ENCODE measurements around the gene SIK1. TPM values are rescaled to one million over a fixed set of nuclear protein-coding genes. Genes with fewer than 3 reads are reported as not detected.
"Not testable (repeated sequence)": the region's sequence is repeated elsewhere in the genome, so short reads cannot be mapped to it uniquely, and the experiment has no call there.

The SIK1 gene
- total and polyA plus RNA-seq, 7 donors = 1.7 to 85.1 (median 17.2) TPM

DNA sequence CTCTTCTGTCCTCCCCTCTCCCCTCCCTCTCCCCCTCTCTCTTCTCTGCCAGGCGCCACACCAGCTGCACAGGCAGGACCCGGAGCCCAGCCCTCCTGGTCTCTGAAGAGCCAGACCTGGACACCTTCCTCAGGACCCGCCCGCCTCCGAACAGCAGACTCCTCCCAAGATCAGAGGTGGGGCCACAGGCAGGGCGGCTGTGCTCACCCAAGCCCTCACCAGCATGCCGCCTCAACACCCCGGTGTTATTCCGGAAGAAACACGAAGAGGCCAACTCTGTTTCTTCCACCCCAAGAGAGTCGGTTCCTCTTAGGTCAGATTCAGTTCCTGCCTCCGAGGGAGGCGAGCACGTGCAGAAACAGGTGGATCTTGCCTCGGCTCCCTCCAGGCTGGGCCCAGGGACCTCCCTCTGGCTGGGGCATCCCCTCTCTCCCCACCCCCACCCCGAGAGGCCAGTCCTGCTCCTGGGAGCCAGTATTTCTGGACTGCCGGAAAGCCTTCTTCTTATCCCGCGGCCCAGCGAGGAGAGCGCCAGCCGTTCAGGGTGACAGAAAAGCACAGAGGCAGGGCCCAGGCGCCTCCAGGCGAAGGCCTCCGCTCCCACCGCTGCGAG lies 16.4 kb downstream of the SIK1 start:
- H3K27me3 ChIP-seq (ENCODE audit: insufficient read depth in 3 of 3, low read length in 2 of 3); intact Hi-C loops (cut with DNase I); ATAC-seq; H3K4me1 ChIP-seq; H3K27ac ChIP-seq; H3K4me3 ChIP-seq; DNase-seq; H3K9me3 ChIP-seq; H3K36me3 ChIP-seq (ENCODE audit: insufficient read depth in 1 of 2, low read depth in 1 of 2): not testable (repeated sequence)
- 90 to 100% methylated on average over 1 to 2 of the region's 27 CpGs; no CpG with 5 or more reads in 1 of the 3 donors for WGBS, 3 donors

DNA sequence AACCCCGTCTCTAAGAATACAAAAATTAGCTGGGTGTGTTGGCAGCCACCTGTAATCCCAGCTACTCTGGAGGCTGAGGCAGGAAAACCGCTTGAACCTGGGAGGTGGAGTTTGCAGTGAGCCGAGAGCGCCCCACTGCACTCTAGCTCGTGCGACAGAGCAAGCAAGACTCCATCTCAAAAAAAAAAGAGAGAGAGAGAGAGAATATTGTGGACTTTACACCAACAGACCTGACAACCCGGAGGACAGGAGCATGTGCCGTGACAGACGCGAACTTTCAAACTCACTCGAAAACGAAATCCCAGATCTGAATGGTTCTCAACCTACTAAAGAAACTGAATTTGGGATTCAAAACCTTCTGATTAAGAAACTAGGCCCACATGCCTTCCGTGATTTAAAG lies 19.8 kb downstream of the SIK1 start:
- ATAC-seq; H3K36me3 ChIP-seq (ENCODE audit: insufficient read depth in 1 of 2, low read depth in 1 of 2); intact Hi-C loops (cut with DNase I); H3K9me3 ChIP-seq; H3K27me3 ChIP-seq (ENCODE audit: insufficient read depth in 3 of 3, low read length in 2 of 3); DNase-seq; H3K27ac ChIP-seq; H3K4me3 ChIP-seq; H3K4me1 ChIP-seq: not testable (repeated sequence)
- no CpG with 5 or more reads among the region's 13 CpGs for WGBS, 3 donors

DNA sequence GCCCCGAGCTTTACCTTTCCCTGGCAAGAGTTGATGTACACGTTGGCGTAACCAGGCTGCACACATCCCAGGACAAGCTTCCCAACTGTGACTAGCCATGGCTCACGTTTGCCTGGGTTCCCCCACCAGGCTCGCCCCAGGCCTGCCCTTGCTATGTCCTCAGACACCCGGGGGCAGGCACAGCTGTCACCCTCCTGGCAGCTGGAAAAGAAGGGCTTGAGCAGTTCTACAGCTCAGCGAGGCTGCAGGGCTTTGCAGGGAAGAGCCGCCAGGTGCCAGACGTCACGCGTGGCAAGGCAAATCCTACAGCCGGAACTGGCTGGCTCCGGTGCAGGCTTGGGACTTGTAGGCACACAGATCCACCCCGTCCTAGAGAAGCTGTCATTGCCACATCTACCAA lies 22.5 kb downstream of the SIK1 start:
- H3K9me3 ChIP-seq; H3K27me3 ChIP-seq (ENCODE audit: insufficient read depth in 3 of 3, low read length in 2 of 3); DNase-seq; intact Hi-C loops (cut with DNase I); H3K4me1 ChIP-seq; H3K27ac ChIP-seq; H3K4me3 ChIP-seq; H3K36me3 ChIP-seq (ENCODE audit: insufficient read depth in 1 of 2, low read depth in 1 of 2): not testable (repeated sequence)
- no CpG with 5 or more reads among the region's 14 CpGs for WGBS, 3 donors
- peak; percentile 46 to 67 (median 55) for ATAC-seq

DNA sequence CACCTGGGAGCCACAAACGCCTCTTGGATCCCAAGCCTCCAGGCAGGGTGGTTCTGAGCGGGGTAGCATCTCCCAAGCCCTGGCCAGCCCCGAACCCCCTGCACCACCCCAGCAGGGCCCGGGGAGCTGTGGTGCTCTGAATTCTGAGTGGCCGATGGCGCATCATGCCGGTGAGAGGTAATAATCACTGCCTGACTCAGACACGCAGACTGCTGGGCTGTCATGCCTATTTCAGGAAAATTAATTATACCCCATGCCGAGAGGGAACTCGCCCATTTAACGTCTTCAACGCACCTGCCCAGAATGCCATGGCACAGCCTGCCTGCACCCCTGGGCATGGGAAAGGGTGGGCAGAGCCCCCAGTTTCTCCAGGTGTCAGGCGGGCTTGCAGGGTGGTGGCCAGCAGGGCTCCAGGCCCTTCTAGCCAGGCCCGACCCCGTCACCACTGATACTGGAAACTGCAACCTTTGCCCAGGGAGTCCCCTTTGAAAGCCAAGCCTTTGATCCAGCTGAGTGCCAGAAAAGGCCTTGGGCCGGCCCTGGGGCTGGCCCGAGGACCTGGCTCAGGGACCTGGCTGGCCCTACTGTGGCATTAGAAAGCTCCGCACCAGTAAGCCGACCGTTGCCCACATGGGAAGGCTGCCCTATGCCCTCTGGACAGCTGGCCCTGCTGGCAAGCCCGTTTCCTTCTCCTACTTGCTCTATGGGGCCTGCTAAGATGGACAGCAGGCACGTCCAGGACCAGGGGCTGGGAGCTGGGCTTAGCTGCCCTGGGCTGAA lies 23.1 kb downstream of the SIK1 start:
- H3K27ac ChIP-seq; intact Hi-C loops (cut with DNase I): not testable (repeated sequence)
- peak; percentile 76 to 89 (median 86) for ATAC-seq

DNA sequence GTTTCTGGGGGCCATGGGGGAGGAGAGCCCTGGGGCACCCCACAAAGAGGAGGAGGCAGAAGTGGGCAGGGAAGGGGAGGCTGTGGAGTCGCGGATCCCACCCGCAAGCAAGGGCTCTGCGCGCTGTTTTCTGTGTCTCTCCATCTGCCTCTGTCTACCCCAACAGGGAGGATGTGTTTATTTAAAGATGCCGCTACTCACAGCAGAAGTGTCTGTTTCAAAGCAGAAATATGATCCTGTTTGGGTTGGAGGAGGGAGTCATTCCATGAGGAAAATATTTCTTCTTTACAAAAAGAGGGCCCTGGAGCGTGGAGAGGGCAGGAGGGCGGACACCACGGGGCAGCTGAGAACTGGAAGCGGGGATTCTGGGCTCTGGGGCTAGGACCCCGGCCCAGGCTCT lies 25.8 kb downstream of the SIK1 start:
- H3K4me3 ChIP-seq; H3K36me3 ChIP-seq (ENCODE audit: insufficient read depth in 1 of 2, low read depth in 1 of 2); H3K4me1 ChIP-seq; H3K27me3 ChIP-seq (ENCODE audit: insufficient read depth in 3 of 3, low read length in 2 of 3); H3K27ac ChIP-seq; ATAC-seq; intact Hi-C loops (cut with DNase I); H3K9me3 ChIP-seq; DNase-seq: not testable (repeated sequence)
- no CpG with 5 or more reads among the region's 11 CpGs for WGBS, 3 donors

More for the DNA sequence above, 23.1 kb downstream of the SIK1 start:
- DNase-seq = peak; percentile 14 to 56
- H3K4me3 ChIP-seq; H3K36me3 ChIP-seq (ENCODE audit: insufficient read depth in 1 of 2, low read depth in 1 of 2); H3K4me1 ChIP-seq; H3K27me3 ChIP-seq (ENCODE audit: insufficient read depth in 3 of 3, low read length in 2 of 3); H3K9me3 ChIP-seq: not testable (repeated sequence)
- WGBS, 3 donors = 26% methylated on average over 3 of the region's 22 CpGs; no CpG with 5 or more reads in 1 of the 3 donors

DNA sequence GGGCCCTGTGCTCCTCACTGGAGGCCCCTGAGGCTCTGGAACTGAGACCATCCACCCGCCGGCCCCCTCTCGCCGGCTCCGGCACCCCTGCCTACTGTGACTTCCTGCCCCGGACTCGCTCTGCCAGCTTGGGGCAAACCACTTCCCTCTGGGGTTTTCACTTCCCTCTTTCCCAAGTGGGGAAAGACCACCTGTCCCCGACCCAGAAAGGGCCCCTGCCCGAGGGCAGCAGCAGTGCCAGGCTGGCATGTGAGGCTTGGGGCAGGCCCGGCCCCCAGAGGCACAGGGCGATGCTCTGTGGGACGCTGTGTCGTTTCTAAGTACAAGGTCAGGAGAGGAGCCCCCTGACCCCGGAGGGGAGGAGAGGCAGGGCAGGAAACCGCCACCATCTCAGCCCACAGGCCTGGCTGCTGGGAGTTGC lies 27.3 kb downstream of the SIK1 start:
- no CpG with 5 or more reads among the region's 15 CpGs for WGBS, 3 donors
- H3K4me3 ChIP-seq; intact Hi-C loops (cut with DNase I); DNase-seq; H3K27me3 ChIP-seq (ENCODE audit: insufficient read depth in 3 of 3, low read length in 2 of 3); H3K36me3 ChIP-seq (ENCODE audit: insufficient read depth in 1 of 2, low read depth in 1 of 2); H3K4me1 ChIP-seq; H3K9me3 ChIP-seq; ATAC-seq; H3K27ac ChIP-seq: not testable (repeated sequence)

DNA sequence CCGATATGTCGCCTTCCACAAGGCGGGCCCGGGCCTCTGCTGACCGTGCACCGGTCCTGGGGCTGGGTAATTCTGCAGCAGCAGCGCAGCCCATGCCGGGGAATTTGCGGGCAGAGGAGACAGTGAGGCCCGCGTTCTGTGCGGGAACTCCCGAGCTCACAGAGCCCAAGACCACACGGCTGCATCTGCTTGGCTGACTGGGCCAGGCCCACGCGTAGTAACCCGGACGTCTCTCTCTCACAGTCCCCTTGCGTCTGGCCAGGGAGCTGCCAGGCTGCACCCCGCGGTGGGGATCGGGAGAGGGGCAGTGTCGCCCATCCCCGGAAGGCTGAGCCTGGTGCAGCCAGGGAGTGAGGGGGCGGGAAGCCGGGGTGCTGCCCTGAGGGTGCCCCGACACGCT lies 27.8 kb downstream of the SIK1 start:
- H3K27ac ChIP-seq; H3K27me3 ChIP-seq (ENCODE audit: insufficient read depth in 3 of 3, low read length in 2 of 3); DNase-seq; ATAC-seq; H3K36me3 ChIP-seq (ENCODE audit: insufficient read depth in 1 of 2, low read depth in 1 of 2); H3K4me3 ChIP-seq; intact Hi-C loops (cut with DNase I); H3K4me1 ChIP-seq; H3K9me3 ChIP-seq: not testable (repeated sequence)
- WGBS, 3 donors = no CpG with 5 or more reads among the region's 28 CpGs

DNA sequence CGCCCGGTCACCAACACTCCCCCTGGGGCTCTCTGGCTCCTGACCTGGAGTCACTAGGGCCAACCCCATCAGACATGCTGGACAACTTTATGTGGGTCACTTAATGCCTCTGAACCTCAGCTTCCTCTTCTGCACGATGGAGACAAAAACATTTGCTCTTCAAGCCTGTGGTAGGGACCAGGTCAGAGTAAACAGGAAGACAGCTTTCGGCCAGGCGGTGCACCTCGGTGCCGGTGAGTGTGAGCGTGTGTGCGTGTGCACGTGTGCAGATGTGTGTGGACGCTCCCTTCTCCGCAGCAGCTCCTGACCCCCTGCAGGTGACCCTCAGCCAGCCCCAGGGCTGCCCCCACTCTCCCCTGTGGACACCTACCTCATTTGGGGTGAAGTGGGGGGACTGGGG lies 28.4 kb downstream of the SIK1 start:
- H3K9me3 ChIP-seq; H3K36me3 ChIP-seq (ENCODE audit: insufficient read depth in 1 of 2, low read depth in 1 of 2); H3K27ac ChIP-seq; H3K4me3 ChIP-seq; H3K4me1 ChIP-seq; intact Hi-C loops (cut with DNase I); H3K27me3 ChIP-seq (ENCODE audit: insufficient read depth in 3 of 3, low read length in 2 of 3); ATAC-seq; DNase-seq: not testable (repeated sequence)
- WGBS, 3 donors = no CpG with 5 or more reads among the region's 12 CpGs

DNA sequence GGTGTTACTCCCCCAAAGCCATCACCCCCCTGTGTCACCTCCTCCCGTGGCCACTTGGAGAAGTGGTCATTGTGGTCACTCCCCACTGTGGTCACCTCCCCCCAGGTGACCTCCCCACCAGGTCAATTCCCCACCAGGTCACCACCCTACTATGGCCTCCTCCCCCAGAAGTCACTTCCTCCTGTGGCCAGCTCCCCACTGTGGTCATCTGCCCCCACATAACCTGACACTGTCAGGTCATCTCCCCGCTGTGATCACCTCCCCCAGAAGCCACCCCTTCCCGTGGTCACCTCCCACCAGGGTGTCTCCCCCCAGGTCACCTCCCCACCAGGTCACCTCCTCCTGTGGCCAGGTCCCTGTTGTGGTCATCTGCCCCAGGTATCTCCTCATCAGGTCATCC lies 28.9 kb downstream of the SIK1 start:
- ATAC-seq; DNase-seq; H3K36me3 ChIP-seq (ENCODE audit: insufficient read depth in 1 of 2, low read depth in 1 of 2); H3K27ac ChIP-seq; H3K4me3 ChIP-seq; H3K4me1 ChIP-seq; H3K27me3 ChIP-seq (ENCODE audit: insufficient read depth in 3 of 3, low read length in 2 of 3); H3K9me3 ChIP-seq; intact Hi-C loops (cut with DNase I): not testable (repeated sequence)
- no CpG with 5 or more reads among the region's 3 CpGs for WGBS, 3 donors

DNA sequence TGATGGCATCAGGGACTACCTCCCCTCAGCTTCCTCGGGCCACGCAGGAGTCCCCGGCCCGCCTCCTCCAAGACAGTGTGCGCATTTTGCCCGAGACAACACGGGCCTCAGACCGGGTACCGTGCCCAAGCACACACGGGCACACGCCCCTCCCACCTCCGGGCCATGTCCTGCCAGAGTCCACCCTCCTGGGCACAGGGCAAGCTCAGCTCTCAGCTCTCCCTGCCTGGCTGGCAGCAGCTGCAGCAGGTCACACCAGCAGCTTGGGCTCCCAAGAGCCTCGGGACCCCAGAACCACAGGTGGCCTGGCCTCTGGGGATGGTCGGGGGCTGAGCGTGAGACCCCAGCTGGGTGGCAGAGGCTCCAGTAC lies 29.5 kb downstream of the SIK1 start:
- intact Hi-C loops (cut with DNase I); H3K36me3 ChIP-seq (ENCODE audit: insufficient read depth in 1 of 2, low read depth in 1 of 2); ATAC-seq; H3K27ac ChIP-seq; H3K9me3 ChIP-seq; H3K4me1 ChIP-seq; H3K4me3 ChIP-seq; H3K27me3 ChIP-seq (ENCODE audit: insufficient read depth in 3 of 3, low read length in 2 of 3); DNase-seq: not testable (repeated sequence)
- WGBS, 3 donors = no CpG with 5 or more reads among the region's 15 CpGs

DNA sequence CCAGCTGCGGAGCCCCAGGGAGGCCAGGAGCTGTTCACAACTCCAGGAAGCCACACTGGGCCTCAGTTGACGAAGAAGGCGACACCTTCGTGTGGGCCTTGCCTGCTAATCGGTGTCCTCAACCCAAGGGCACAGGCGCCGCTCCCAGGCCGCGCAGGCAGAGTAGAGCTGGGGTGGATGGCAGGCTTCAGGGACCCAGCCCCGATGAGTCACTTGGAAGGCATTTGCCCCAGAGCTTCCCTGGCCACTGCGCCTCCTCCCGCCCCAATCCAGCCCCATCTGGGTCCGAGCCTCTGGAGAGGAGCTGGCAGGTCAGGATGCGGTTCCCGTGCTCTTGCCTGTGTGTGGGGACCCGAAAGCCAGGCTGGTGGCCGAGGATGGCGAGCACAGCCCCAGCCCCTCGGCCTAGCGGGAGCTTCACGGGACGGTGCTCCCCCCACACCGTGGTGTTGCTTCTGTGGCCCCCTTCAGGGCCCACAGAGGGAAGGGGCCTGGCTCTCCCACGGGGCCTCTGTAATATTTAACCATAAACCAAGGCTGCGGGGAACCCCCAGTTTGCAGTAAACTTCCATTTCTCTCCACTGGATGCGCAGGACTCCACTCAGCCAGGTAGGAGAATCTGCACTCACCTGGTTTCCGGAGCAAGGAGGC lies 30.0 kb downstream of the SIK1 start:
- DNase-seq; H3K4me3 ChIP-seq; H3K27ac ChIP-seq; intact Hi-C loops (cut with DNase I); H3K27me3 ChIP-seq (ENCODE audit: insufficient read depth in 3 of 3, low read length in 2 of 3); H3K36me3 ChIP-seq (ENCODE audit: insufficient read depth in 1 of 2, low read depth in 1 of 2); H3K4me1 ChIP-seq; H3K9me3 ChIP-seq: not testable (repeated sequence)
- ATAC-seq = peak in 2 of 4 donors; percentile 49 to 61
- WGBS, 3 donors = no CpG with 5 or more reads among the region's 27 CpGs
